Lower leg skin (tissue), 4 donors: ENCODE measurements around the gene KRTAP13-3. TPM values are rescaled to one million over a fixed set of nuclear protein-coding genes. Genes with fewer than 3 reads are reported as not detected.

ENCODE experiments used
- DNase-seq, 2 donors: peaks; one replicate each; pipeline ENCODE4 v3.0.0-alpha.2; 2019; ENCODE audit warnings: low spot score in 2 of 2
- H3K4me3 ChIP-seq: fragments of 200-600 bp; sonication (generic); 2 replicates; pipeline ENCODE4 v1.5.1; 2017; ENCODE audit warnings: mild to moderate bottlenecking, low read depth; ENCODE audit not compliant: poor library complexity, severe bottlenecking
- CTCF ChIP-seq, 3 donors: fragments of 450-650 bp; IDR thresholded peaks; one replicate each; pipeline ENCODE4 v1.5.1; 2016; ENCODE audit warnings: antibody characterized with exemption in 3 of 3, mild to moderate bottlenecking in 3 of 3, moderate library complexity in 2 of 3
- POLR2A ChIP-seq, 2 donors: fragments of 450-650 bp; IDR thresholded peaks; one replicate each; pipeline ENCODE4 v1.6.1; 2016 to 2017; ENCODE audit warnings: antibody characterized with exemption in 2 of 2, mild to moderate bottlenecking in 1 of 2, moderate library complexity in 1 of 2
- WGBS, 2 donors: methylation state at CpG; one replicate each; pipeline ENCODE4 v1.1.5; 2018; 5-methylcytosine and 5-hydroxymethylcytosine counted together
- intact Hi-C: fragments of 100-400 bp; cut with DNase I; formaldehyde crosslinking; loops from one replicate; pipeline ENCODE4 v1.15.0; 2023; ENCODE audit warnings: low total_unique reads
- total RNA-seq, 4 donors: library from RNA; depleted of rRNA; stranded (reverse); fragments of >200 nt; gene quantifications; one replicate each; pipeline ENCODE4 v1.1.0, GENCODE V29; 2016

KRTAP13-3 gene
- total RNA-seq: not detected

DNA sequence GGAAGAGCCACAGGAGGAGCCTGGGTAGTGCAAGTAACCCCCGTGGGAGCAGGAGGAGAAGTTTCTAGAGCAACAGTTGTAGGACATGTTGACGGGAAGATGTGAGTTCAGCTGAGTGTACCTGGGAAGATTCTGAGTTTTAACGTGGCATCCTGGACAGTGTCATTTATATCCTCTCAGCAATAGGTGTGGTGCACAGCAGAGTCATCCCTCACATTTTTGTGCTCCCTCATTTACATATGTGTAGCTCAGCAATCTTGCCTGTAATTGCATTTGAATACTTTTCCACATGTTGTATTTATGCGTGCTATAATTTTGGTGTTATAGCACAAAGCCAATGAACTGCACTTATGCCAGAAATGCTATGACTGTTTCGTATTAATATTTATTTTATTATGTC, at the start of gene KRTAP13-3:
TSS of gene KRTAP13-3 (minus strand) at position 101 of the 400 bp plus-strand sequence. CDS start at position 87, 14 bp downstream.
- DNase-seq: no peak
- intact Hi-C loops: no loop called here
- TF ChIP-seq POLR2A (IDR thresholded peaks at IDR 0.05): no peak
- no peak for TF ChIP-seq CTCF (IDR thresholded peaks at IDR 0.05)
- 74% methylated on average over 5 of the region's 5 CpGs for WGBS, 2 donors
- no peak within 1 kb of the TSS for H3K4me3 ChIP-seq

- no peak for TF ChIP-seq CTCF (IDR thresholded peaks at IDR 0.05)
- TF ChIP-seq POLR2A (IDR thresholded peaks at IDR 0.05): no peak
- intact Hi-C loops: no loop called here
- 54 to 65% methylated on average over 6 of the region's 6 CpGs for WGBS, 2 donors
Measured at GRCh38 chr21:30468900-30469714, 43.4 kb upstream of the KRTAP13-3 start.

GRCh38 chr21:30463713-30464112, 38.0 kb upstream of the KRTAP13-3 start:
- intact Hi-C loops: no loop called here
- no peak overlapping the region for H3K4me3 ChIP-seq
- DNase-seq: no peak
- 42 to 65% methylated on average over 3 of the region's 3 CpGs for WGBS, 2 donors
- no peak for TF ChIP-seq POLR2A (IDR thresholded peaks at IDR 0.05)
- TF ChIP-seq CTCF (IDR thresholded peaks at IDR 0.05): no peak

More at GRCh38 chr21:30468900-30469714, 43.4 kb upstream of the KRTAP13-3 start:
- no peak overlapping the region for H3K4me3 ChIP-seq
- DNase-seq: no peak

- intact Hi-C loops: no loop called here
Measured at GRCh38 chr21:30448514-30448913, 22.8 kb upstream of the KRTAP13-3 start.

DNA sequence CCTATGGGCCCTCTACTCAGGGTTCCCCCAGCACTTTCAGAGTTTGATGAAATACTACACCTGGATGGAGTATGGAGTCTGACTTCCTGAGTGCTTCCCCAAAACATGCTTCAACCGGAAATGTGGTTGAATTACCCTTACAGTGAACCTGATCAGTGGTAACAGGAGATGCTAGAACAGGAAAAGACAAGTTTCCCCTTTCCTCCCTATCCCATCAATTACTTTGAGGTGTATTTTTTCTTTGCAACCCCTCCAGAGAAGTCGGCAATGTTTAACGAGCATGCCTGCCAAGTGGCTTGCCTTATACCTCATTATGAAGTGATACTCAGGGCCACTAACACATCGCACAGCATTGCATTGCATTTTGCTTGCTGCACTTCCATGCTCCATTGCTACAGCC, 21.3 kb upstream of the KRTAP13-3 start:
- 29 to 42% methylated on average over 4 of the region's 4 CpGs for WGBS, 2 donors
- intact Hi-C loops: no loop called here
- TF ChIP-seq POLR2A (IDR thresholded peaks at IDR 0.05): no peak
- no peak for TF ChIP-seq CTCF (IDR thresholded peaks at IDR 0.05)

More at GRCh38 chr21:30448514-30448913, 22.8 kb upstream of the KRTAP13-3 start:
- no peak for DNase-seq
- TF ChIP-seq CTCF (IDR thresholded peaks at IDR 0.05) (no peak), POLR2A (IDR thresholded peaks at IDR 0.05) (no peak)
- no peak overlapping the region for H3K4me3 ChIP-seq
- 93 to 95% methylated on average over 3 of the region's 3 CpGs for WGBS, 2 donors

More for the DNA sequence above, 21.3 kb upstream of the KRTAP13-3 start:
- H3K4me3 ChIP-seq: no peak overlapping the region
- DNase-seq: no peak
